GM12865 (cell line): ENCODE results near the gene SLC19A1.

Experiments
- DNase-seq: peaks from one replicate; pipeline ENCODE4 v3.0.0; 2010; ENCODE audit warnings: low read depth
- H3K4me3 ChIP-seq: 2 replicates; pipeline ENCODE4 v1.5.1; 2011; ENCODE audit warnings: mild to moderate bottlenecking, low read depth, low read length, control low read depth
- TF ChIP-seq, protein P1 (sequence below): IDR thresholded peaks from 2 replicates; pipeline ENCODE4 v1.5.1; 2011; ENCODE audit warnings: low read length, control low read depth, low read depth, inconsistent platforms; ENCODE audit not compliant: insufficient read depth; ENCODE audit errors: missing control alignments

SLC19A1 gene

DNA sequence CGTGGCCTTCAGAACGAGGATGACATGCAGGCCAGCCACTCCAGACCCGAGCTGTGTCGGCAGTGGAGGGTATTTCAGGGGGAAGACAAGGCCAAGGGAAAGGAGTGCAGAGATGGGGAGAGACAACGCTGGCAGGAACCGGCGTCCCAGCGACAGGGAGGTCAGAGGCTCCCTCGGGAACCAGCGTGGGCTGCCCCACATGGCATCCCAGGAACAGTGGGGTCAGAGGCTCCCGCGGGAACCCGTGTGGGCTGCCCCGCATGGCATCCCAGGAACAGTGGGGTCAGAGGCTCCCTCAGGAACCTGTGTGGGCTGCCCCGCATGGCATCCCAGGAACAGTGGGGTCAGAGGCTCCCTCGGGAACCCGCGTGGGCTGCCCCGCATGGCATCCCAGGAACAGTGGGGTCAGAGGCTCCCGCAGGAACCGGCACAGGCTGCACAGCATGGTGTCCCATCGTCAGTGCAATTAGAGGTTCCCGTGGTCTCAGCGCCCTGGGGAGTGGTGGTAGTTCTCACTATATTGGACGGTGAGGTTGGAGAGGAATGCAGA, 43.0 kb downstream of the SLC19A1 start:
- no peak for DNase-seq

DNA sequence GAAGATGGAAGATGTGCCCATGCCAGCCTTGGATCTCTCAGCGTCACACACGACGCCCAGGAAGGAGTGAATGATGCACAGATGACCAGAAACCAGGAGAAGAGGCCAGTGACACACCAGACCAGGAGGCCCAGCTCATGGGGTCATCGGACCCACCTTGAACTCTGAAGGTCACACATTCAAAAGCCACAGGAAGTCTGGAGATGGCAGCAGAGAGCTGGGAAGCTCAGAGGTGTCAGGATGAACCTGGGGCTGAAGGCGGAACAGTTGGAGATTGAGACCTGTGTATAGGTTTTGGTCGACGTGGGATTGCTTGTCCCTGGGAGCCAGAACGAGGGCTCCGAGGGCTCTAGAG, 43.6 kb downstream of the SLC19A1 start:
- H3K4me3 ChIP-seq, result no peak overlapping the region
- TF ChIP-seq, protein P1, sequence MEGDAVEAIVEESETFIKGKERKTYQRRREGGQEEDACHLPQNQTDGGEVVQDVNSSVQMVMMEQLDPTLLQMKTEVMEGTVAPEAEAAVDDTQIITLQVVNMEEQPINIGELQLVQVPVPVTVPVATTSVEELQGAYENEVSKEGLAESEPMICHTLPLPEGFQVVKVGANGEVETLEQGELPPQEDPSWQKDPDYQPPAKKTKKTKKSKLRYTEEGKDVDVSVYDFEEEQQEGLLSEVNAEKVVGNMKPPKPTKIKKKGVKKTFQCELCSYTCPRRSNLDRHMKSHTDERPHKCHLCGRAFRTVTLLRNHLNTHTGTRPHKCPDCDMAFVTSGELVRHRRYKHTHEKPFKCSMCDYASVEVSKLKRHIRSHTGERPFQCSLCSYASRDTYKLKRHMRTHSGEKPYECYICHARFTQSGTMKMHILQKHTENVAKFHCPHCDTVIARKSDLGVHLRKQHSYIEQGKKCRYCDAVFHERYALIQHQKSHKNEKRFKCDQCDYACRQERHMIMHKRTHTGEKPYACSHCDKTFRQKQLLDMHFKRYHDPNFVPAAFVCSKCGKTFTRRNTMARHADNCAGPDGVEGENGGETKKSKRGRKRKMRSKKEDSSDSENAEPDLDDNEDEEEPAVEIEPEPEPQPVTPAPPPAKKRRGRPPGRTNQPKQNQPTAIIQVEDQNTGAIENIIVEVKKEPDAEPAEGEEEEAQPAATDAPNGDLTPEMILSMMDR, result no peak
- DNase-seq, result no peak

More for the DNA sequence above, 43.0 kb downstream of the SLC19A1 start:
- TF ChIP-seq, protein P1, result no peak
- H3K4me3 ChIP-seq, result no peak overlapping the region

DNA sequence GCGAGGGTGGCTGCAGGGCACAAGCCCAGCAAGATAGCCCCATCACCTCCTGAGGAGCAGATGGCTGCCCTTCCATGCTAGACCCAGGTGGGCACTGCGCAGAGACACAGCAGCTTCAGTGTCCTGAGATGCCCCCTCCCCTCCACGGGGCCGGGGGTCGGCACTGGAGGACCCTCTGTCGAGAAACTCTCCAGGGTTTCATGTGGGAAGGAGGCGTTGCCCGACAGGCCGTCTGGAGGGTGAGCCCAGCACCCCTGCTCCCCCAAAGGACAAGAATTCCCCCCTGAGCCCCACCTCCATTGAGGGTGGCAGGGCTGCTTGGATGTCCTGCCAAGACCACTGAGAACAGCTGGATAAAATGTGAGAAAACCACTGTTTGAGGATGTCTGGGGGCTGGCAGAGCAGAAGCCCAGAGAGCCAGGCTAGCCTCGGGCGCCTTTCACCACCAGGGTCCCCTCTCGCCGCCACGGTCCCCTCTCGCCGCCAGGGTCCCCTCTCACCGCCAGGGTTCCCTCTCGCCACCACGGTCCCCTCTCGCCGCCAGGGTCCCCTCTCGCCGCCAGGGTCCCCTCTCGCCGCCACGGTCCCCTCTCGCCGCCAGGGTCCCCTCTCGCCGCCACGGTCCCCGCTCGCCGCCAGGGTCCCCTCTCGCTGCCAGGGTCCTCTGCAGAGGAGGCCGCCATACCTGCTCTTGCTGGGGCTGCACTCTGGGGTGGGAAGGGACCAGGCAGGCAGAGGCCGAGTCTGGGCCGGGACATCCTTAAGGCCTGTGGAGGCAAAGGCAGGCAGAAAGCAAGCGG, 44.2 kb downstream of the SLC19A1 start:
- TF ChIP-seq, protein P1, result no peak
- DNase-seq, result no peak
- no peak overlapping the region for H3K4me3 ChIP-seq

DNA sequence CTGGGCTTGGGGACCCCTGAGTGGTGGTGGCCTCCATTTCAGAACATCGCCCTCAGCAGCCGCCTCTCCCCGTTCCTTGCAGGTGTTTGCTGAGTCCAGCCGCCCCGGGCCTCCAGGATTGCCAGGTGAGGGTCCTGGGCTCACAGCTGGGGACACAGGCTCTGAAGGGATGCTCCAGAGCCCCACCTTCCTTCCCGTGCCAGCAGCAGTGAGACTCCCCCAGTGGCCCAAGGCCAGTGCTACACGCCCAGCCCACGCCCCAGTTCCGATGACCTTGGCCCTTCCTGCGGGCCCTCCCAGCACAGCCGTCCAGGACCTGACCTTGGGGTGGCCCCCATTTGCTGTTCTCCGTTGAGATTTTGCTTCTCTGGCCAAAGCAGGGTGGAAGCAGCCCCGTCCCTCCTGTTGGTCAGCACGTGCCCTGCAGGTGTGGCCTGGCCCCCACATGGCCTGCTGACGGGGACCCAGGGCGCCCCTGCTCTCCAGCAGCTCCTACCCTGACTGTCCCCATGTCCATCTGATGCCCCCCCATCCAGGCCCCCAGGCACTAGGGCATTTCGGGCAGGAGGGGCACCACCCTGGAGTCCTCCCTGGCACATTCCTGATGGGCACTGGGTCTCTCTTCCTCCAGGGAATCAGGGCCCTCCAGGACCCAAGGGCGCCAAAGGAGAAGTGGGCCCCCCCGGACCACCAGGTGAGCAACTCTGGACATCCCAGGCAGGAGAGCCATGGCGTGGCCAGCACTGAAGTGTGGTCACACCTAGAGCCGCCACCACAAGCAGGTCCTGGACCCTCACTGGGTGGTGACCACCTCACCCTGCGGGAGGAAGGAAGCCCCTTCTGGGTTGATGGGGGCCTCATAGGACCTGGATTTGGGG, 45.0 kb downstream of the SLC19A1 start:
- TF ChIP-seq, protein P1, result no peak
- H3K4me3 ChIP-seq, result no peak overlapping the region
- DNase-seq, result no peak

DNA sequence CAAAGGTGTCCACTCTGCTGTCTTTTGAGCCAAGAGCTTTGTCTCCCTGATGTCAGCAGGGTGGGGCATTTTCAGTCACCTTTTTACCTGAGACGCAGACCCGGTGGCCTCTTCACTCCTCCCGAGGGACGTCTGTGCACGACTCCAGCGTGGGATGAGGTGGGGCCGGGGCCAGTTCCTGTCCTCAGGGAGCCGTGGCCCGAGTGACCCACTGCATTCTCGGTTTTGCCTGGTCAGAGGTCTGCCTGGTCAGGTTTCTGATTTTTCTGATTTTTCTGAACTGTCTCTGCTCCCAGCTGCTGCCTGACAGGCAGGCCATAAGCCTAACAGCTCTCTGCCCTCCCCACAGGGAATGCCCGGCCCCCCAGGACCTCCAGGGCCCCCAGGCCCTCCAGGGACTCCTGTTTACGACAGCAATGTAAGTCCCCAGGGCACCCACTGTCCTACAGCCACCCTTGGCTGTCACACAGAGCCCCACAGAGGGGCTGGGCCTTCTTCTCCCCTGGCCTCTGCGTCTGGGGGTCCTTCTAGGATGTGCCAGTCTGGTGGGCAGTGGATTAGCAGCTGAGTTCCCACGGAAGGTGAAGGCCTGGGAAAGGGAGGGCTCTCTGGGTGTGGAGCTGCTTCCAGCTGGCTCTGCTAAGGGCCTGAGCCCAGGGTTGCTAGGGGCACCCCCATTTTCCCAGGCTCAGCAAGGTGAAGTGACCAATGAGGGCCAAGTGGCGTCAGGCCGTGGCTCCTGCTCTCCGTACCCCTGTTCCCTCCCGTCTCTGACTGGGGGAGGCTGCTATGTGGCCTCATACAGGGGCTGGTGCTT, 45.9 kb downstream of the SLC19A1 start:
- TF ChIP-seq, protein P1, result no peak
- DNase-seq, result no peak
- H3K4me3 ChIP-seq, result no peak overlapping the region
